BLaER1 (cell line): ENCODE data around the gene RYR3.

Experiments used
- H3K27ac ChIP-seq: shearing (Covaris generic); formaldehyde crosslinking; 2 replicates; pipeline ENCODE4 v1.8.1; 2022
- H3K27me3 ChIP-seq: shearing (Covaris generic); formaldehyde crosslinking; 2 replicates; pipeline ENCODE4 v1.8.1; 2022
- H3K36me3 ChIP-seq: shearing (Covaris generic); formaldehyde crosslinking; 2 replicates; pipeline ENCODE4 v1.8.1; 2022
- H3K4me1 ChIP-seq: shearing (Covaris generic); formaldehyde crosslinking; 2 replicates; pipeline ENCODE4 v1.8.1; 2022
- H3K4me2 ChIP-seq: shearing (Covaris generic); formaldehyde crosslinking; 2 replicates; pipeline ENCODE4 v1.8.1; 2022
- H3K4me3 ChIP-seq: shearing (Covaris generic); formaldehyde crosslinking; 2 replicates; pipeline ENCODE4 v1.8.1; 2022
- H3K9ac ChIP-seq: shearing (Covaris generic); formaldehyde crosslinking; 2 replicates; pipeline ENCODE4 v1.8.1; 2022
- H3K9me3 ChIP-seq: shearing (Covaris generic); formaldehyde crosslinking; 2 replicates; pipeline ENCODE4 v1.8.1; 2022
- H4K20me1 ChIP-seq: shearing (Covaris generic); formaldehyde crosslinking; 2 replicates; pipeline ENCODE4 v1.8.1; 2022
- Cebpa-rat ChIP-seq: shearing (Covaris generic); IDR thresholded peaks from 2 replicates; pipeline ENCODE4 v1.8.1; 2022

The RYR3 gene

GRCh38 chr15:33857726-33858125 is 547.0 kb downstream of the RYR3 start:
- H3K27me3 ChIP-seq, result no peaks in the 10 kb centered on the region
- H3K9ac ChIP-seq, result no peak overlapping the region
- no peak overlapping the region for H3K4me3 ChIP-seq
- no peaks in the 10 kb centered on the region for H3K36me3 ChIP-seq
- H3K4me2 ChIP-seq, result no peak overlapping the region
- H4K20me1 ChIP-seq, result no peaks in the 10 kb centered on the region
- no peaks in the 10 kb centered on the region for H3K4me1 ChIP-seq
- H3K9me3 ChIP-seq, result no peaks in the 10 kb centered on the region
- no peak for TF ChIP-seq Cebpa-rat
- no peak overlapping the region for H3K27ac ChIP-seq

DNA sequence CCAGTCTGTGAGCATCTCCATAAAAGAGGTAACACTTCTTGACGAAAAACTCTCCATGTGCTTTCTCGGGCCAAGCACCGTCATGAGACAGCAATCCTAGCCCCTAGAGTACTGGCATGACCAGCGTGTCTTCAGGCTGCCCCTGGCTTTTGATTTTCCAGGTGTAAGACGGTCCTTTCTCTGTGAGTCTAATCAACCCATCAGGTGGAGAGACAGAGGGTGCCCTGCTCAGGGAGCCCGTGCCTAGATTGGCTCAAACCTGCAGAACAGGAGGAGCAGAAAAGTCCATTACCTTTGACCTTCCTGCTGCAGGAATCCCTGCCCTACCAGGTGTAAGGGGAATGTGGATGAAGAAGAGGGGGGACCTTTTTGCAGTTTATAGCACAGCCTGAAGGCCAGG is 548.1 kb downstream of the RYR3 start:
- no peaks in the 10 kb centered on the region for H3K27me3 ChIP-seq
- H3K4me1 ChIP-seq, result no peaks in the 10 kb centered on the region
- H3K9me3 ChIP-seq, result no peaks in the 10 kb centered on the region
- H4K20me1 ChIP-seq, result no peaks in the 10 kb centered on the region
- no peak for TF ChIP-seq Cebpa-rat
- no peak overlapping the region for H3K27ac ChIP-seq
- no peak overlapping the region for H3K4me3 ChIP-seq
- no peak overlapping the region for H3K9ac ChIP-seq
- H3K36me3 ChIP-seq, result no peaks in the 10 kb centered on the region
- H3K4me2 ChIP-seq, result no peak overlapping the region

DNA sequence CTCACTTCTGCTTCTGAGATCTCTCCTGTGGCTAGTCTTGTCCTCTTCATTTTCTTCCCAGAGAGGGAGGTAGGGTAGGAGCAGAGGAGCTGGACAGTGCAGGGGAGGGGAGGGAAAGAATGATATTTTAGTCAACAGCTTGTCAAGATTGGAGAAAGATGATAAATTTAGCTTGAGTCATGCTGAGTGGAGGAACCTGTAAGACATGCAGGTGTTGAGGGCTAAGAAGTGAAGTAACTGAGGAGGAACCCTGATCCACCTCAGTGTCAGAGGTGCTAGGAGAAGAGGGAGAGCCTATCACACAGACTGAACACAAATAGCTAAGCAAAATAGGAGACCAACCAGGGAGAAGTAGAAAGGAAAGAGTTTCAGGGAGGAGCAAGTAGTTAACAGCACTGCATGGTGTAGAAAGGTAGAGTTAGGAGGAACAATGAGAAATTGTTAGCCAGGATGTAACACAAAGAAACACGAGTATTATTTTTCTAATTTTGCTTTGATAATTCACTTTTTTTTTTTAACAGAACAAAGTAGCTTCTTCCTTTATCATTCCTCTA is 549.3 kb downstream of the RYR3 start:
- Histone ChIP-seq H3K27me3 (no peaks in the 10 kb centered on the region), H3K36me3 (no peaks in the 10 kb centered on the region; the same call in 1 of the 2 replicates), H4K20me1 (no peaks in the 10 kb centered on the region), H3K4me3 (no peak overlapping the region), H3K9me3 (no peaks in the 10 kb centered on the region), H3K4me2 (no peak overlapping the region), H3K4me1 (no peaks in the 10 kb centered on the region), H3K27ac (no peak overlapping the region), H3K9ac (no peak overlapping the region)
- no peak for TF ChIP-seq Cebpa-rat

GRCh38 chr15:33860754-33861153 is 550.0 kb downstream of the RYR3 start:
- Histone ChIP-seq H3K27me3 (no peaks in the 10 kb centered on the region), H3K9me3 (no peaks in the 10 kb centered on the region), H3K36me3 (no peaks in the 10 kb centered on the region; the same call in 1 of the 2 replicates), H3K9ac (no peak overlapping the region), H3K4me2 (no peak overlapping the region), H4K20me1 (no peaks in the 10 kb centered on the region), H3K4me1 (no peaks in the 10 kb centered on the region), H3K27ac (no peak overlapping the region), H3K4me3 (no peak overlapping the region)
- no peak for TF ChIP-seq Cebpa-rat

DNA sequence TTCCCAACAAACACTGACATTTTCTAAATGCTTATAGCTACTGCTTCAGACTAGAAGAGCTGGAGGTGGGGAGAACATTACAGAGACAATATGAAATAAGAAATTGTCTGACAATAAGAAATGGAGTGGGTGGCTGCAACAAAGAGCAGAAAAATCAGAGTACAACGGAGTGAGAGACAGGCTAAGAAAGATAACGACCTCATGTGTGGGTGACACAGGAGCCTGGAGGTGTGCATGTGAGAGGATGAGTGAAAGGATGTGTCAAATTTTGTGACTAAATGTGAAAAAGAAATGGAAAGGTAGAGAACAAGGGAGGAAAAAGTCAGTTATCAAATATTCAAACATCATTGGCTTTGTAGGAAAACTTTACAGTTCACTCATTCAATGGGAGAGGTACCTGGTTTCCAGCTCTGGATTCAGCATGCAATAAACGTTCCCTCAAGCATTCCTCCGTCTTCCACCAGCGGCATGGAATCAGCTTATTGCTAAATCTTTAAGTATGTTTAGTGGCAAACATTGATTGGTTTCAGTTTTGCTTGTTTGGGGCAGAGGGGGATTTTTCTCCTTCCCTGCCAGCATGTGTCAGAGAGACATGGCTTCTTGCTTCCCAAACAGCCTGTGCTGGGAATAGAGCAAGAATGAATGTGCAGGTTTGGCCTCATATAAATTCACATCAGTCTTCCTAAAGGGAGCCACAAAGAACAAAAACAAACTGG is 553.8 kb downstream of the RYR3 start:
- TF ChIP-seq Cebpa-rat, result no peak
- H3K27me3 ChIP-seq, result no peaks in the 10 kb centered on the region
- H3K4me2 ChIP-seq, result no peak overlapping the region
- peaks cover 8% of the 10 kb centered on the region; the same call in 1 of the 2 replicates for H3K36me3 ChIP-seq
- no peak overlapping the region for H3K9ac ChIP-seq
- H3K27ac ChIP-seq, result no peak overlapping the region
- H4K20me1 ChIP-seq, result no peaks in the 10 kb centered on the region
- no peak overlapping the region for H3K4me3 ChIP-seq
- no peaks in the 10 kb centered on the region for H3K4me1 ChIP-seq
- H3K9me3 ChIP-seq, result no peaks in the 10 kb centered on the region

DNA sequence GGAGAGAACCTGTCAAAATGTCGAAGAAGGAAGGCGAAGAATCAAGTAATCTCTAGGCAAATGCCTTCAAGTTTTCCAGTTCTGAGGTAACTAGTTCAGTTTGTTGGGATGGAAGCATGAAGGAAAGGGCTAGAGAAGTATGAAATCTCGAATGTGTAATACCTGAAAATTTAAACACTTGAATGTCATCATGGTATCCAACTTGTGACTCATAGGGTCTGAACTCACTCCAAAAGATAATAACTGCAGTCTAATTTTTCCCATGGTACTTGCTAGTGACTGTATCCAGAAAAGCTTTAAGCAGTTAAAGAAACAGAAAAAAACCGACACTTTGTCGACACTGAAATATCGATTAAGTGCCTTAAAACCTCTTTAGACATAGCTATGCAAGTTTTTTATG is 554.6 kb downstream of the RYR3 start:
- peaks cover 8% of the 10 kb centered on the region; the same call in 1 of the 2 replicates for H3K36me3 ChIP-seq
- H3K9ac ChIP-seq, result no peak overlapping the region
- H3K27ac ChIP-seq, result no peak overlapping the region
- no peaks in the 10 kb centered on the region for H3K4me1 ChIP-seq
- no peaks in the 10 kb centered on the region for H3K9me3 ChIP-seq
- no peak for TF ChIP-seq Cebpa-rat
- H3K4me3 ChIP-seq, result no peak overlapping the region
- H4K20me1 ChIP-seq, result no peaks in the 10 kb centered on the region
- H3K27me3 ChIP-seq, result no peaks in the 10 kb centered on the region
- H3K4me2 ChIP-seq, result no peak overlapping the region

GRCh38 chr15:33866101-33866737 is 555.5 kb downstream of the RYR3 start:
- no peak overlapping the region for H3K4me2 ChIP-seq
- H3K9ac ChIP-seq, result no peak overlapping the region
- peaks cover 8% of the 10 kb centered on the region; the same call in 1 of the 2 replicates for H3K36me3 ChIP-seq
- H3K27ac ChIP-seq, result no peak overlapping the region
- no peak overlapping the region for H3K4me3 ChIP-seq
- no peaks in the 10 kb centered on the region for H3K4me1 ChIP-seq
- no peak for TF ChIP-seq Cebpa-rat
- H3K9me3 ChIP-seq, result no peaks in the 10 kb centered on the region
- H3K27me3 ChIP-seq, result no peaks in the 10 kb centered on the region
- no peaks in the 10 kb centered on the region for H4K20me1 ChIP-seq

DNA sequence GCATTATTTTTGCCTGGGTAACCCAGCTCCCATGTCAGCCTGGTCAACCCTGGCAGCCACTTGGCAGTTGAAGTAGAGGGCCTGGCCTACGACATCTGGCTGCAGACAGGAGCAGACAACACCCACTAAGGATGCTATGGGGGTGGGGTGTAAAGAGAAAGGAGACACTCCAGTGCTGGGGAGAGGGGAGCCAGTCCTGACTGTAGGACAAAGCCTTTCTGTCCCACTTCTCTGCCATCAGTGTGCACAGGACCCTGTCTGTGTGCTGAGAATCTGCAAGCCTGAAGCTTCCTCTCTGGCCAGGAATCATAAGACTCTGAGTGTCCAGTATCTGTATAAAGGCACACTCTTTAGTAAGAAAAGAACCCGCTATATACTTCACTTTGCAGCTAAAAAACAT is 561.2 kb downstream of the RYR3 start:
- Histone ChIP-seq H4K20me1 (no peaks in the 10 kb centered on the region), H3K27ac (no peak overlapping the region), H3K9me3 (no peaks in the 10 kb centered on the region), H3K4me2 (no peak overlapping the region), H3K27me3 (no peaks in the 10 kb centered on the region), H3K9ac (no peak overlapping the region), H3K36me3 (0 out of 2 replicates have a peak, but pooled peaks cover 2% of the 10 kb centered on the region), H3K4me3 (no peak overlapping the region), H3K4me1 (no peaks in the 10 kb centered on the region)
- no peak for TF ChIP-seq Cebpa-rat

DNA sequence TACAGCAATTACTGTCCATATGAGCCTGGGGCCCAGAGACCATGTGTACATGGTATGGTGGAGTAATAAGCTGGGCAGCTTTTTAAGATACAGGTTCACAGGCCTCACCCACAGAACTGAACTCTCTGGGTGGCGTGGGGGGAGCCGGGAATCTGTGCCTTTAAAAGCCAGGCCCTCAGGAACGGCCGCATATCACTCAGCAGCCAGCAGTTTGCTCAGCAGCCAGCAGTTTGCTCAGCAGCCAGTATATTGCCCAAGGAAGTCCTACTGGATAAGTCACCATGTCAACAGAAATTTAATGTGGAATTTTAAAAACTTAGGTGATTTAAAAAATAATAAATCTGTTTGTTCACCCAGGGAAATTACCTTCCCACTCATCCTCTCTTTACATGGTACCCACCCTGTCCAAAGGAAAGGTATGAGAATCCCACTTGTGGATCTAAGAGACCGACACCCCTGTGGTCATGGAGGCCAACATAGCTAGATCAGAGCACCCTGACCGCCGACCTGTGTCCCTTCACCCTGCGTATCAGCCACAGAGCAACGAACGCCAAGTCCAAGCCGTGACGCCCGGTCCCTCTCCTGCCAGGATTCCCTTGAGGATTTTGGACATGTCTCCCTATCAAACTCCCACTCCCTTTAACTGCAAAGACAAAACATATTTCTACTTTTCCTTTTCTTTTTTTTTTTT is 561.8 kb downstream of the RYR3 start:
- H3K36me3 ChIP-seq, result no peaks in the 10 kb centered on the region
- H3K9me3 ChIP-seq, result no peaks in the 10 kb centered on the region
- H3K4me1 ChIP-seq, result no peaks in the 10 kb centered on the region
- no peaks in the 10 kb centered on the region for H3K27me3 ChIP-seq
- no peak overlapping the region for H3K4me2 ChIP-seq
- no peak overlapping the region for H3K4me3 ChIP-seq
- H4K20me1 ChIP-seq, result no peaks in the 10 kb centered on the region
- H3K27ac ChIP-seq, result no peak overlapping the region
- H3K9ac ChIP-seq, result no peak overlapping the region
- no peak for TF ChIP-seq Cebpa-rat

- Histone ChIP-seq H3K27ac (no peak overlapping the region), H3K27me3 (no peaks in the 10 kb centered on the region), H4K20me1 (no peaks in the 10 kb centered on the region), H3K4me2 (no peak overlapping the region), H3K4me1 (no peaks in the 10 kb centered on the region), H3K9ac (no peak overlapping the region), H3K9me3 (no peaks in the 10 kb centered on the region), H3K36me3 (no peaks in the 10 kb centered on the region), H3K4me3 (no peak overlapping the region)
- TF ChIP-seq Cebpa-rat, result no peak
Observed at GRCh38 chr15:33874156-33874555, 563.4 kb downstream of the RYR3 start.
